Epithelial cell of esophagus (primary cell): ENCODE results near the gene DUSP10.

ENCODE experiments used
- DNase-seq: peaks from one replicate; pipeline ENCODE4 v3.0.0; 2010; ENCODE audit warnings: low read depth
- H3K4me3 ChIP-seq: 2 replicates; pipeline ENCODE4 v1.5.1; 2011; ENCODE audit warnings: mild to moderate bottlenecking, low read length, control low read depth
- CTCF ChIP-seq: IDR thresholded peaks from 2 replicates; pipeline ENCODE4 v1.5.1; 2011; ENCODE audit warnings: low read depth, mild to moderate bottlenecking, low read length, control low read depth, inconsistent platforms; ENCODE audit not compliant: insufficient read depth; ENCODE audit errors: missing control alignments

Gene DUSP10

GRCh38 chr1:221725735-221726672 is 15.9 kb downstream of the DUSP10 start:
- peak; percentile 50 for DNase-seq
- H3K4me3 ChIP-seq = no peak overlapping the region
- TF ChIP-seq CTCF = no peak

- no peak overlapping the region for H3K4me3 ChIP-seq
- DNase-seq = peak; percentile 81
- TF ChIP-seq CTCF = no peak
Measured at GRCh38 chr1:221724931-221725605, 16.8 kb downstream of the DUSP10 start.

- no peak overlapping the region for H3K4me3 ChIP-seq
- peak; percentile 64 for DNase-seq
- no peak for TF ChIP-seq CTCF
Measured at GRCh38 chr1:221723848-221724236, 18.0 kb downstream of the DUSP10 start.

DNA sequence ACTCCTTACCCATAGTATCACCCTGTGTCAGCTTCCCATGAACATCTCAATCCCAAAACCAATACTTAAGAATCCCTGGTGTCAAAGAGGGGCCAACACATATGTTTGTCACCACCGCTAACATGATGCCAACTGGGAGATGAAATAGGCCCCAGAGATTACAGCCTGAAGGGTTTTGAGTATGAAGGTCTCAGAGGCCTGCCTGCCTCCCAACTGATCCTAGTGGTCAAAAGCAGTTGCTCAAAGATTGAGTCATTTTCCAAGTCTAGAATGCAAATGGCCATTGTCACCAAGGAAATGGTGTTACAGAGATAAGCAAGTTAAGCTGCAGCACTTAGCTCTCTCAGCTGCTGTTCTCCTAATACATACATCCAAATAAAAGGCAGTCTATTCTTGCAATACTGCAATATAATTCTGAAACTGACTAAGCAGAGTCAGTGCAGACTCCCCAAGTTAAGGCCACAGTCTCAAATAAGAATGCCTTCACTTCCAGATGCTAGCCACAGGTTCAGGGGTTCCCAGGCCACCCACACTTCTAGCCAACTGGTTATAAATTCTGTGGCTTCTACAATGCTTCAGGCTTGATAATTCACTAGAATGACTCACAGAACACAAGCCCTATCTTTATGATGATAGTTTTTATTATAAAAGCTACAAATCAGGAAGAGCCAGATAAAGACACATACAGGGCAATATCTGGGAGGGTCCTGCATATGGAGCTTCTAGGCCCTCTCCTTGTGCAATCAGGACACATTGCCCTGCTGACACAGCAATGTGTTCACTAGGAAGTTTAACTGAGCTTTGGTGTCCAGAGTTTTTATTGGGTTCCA is 18.7 kb downstream of the DUSP10 start:
- TF ChIP-seq CTCF = no peak
- DNase-seq = no peak
- no peak overlapping the region for H3K4me3 ChIP-seq

- TF ChIP-seq CTCF = no peak
- no peak for DNase-seq
- no peak overlapping the region for H3K4me3 ChIP-seq
Measured at GRCh38 chr1:221722254-221723017, 19.5 kb downstream of the DUSP10 start.

- DNase-seq = no peak
- no peak overlapping the region for H3K4me3 ChIP-seq
- TF ChIP-seq CTCF = no peak
Measured at GRCh38 chr1:221720545-221720944, 21.3 kb downstream of the DUSP10 start.
